Common myeloid progenitor, CD34-positive (primary cell): ENCODE measurements around the gene C1orf116.

Source experiments
- CTCF ChIA-PET: fragments of 350-600 bp; sonication (Branson Sonifier 250); formaldehyde crosslinking; loops from one replicate; lab custom pipeline; 2021; ENCODE audit warnings: antibody characterized with exemption; lab: Charles Lee
- POLR2A ChIA-PET: fragments of 350-600 bp; sonication (Branson Sonifier 250); formaldehyde crosslinking; loops from one replicate; lab custom pipeline; 2021; ENCODE audit warnings: antibody characterized with exemption; lab: Charles Lee
- DNase-seq, 3 donors: peaks; one replicate each; pipeline versions ENCODE4 v3.0.0 to v3.0.0-alpha.2; 2013
- H3K27ac ChIP-seq, 2 experiments: 1 replicate in 1 of 2; 2 replicates in 1 of 2; pipeline ENCODE4 v1.7.0; 2013; ENCODE audit warnings: inconsistent platforms in 2 of 2, low read length in 2 of 2, mild to moderate bottlenecking in 2 of 2, low read depth in 1 of 2, moderate library complexity in 1 of 2; ENCODE audit not compliant: severe bottlenecking in 2 of 2, insufficient read depth in 1 of 2, poor library complexity in 1 of 2
- H3K27me3 ChIP-seq, 5 experiments: replicated peaks in 2 of 5; 1 replicate in 3 of 5; 2 replicates in 2 of 5; pipeline versions ENCODE4 v1.6.1 to v1.7.0; 2013; ENCODE audit warnings: low read length in 4 of 5, mild to moderate bottlenecking in 2 of 5, moderate library complexity in 2 of 5, inconsistent platforms in 1 of 5; ENCODE audit not compliant: insufficient read depth in 5 of 5, control insufficient read depth in 4 of 5
- H3K36me3 ChIP-seq, 4 experiments: 1 replicate in 2 of 4; 2 replicates in 2 of 4; pipeline versions ENCODE4 v1.6.1 to v1.7.0; 2013; ENCODE audit warnings: low read length in 3 of 4, control low read depth in 1 of 4, mild to moderate bottlenecking in 1 of 4; ENCODE audit not compliant: control insufficient read depth in 4 of 4, insufficient read depth in 4 of 4
- H3K4me1 ChIP-seq, 4 experiments: 1 replicate in 3 of 4; 2 replicates in 1 of 4; pipeline versions ENCODE4 v1.6.1 to v1.7.1; 2013; ENCODE audit warnings: low read length in 3 of 4, mild to moderate bottlenecking in 3 of 4, control low read depth in 1 of 4, inconsistent platforms in 1 of 4, moderate library complexity in 1 of 4; ENCODE audit not compliant: control insufficient read depth in 4 of 4, insufficient read depth in 4 of 4; ENCODE audit errors: control extremely low read depth in 1 of 4
- H3K4me3 ChIP-seq, 7 experiments: 1 replicate in 4 of 7; 2 replicates in 3 of 7; pipeline versions ENCODE4 v1.5.1 to v1.7.0; 2013; ENCODE audit warnings: mild to moderate bottlenecking in 7 of 7, low read length in 6 of 7, moderate library complexity in 6 of 7, inconsistent platforms in 2 of 7, low read depth in 2 of 7, control low read depth in 1 of 7; ENCODE audit not compliant: insufficient read depth in 4 of 7, control insufficient read depth in 1 of 7; ENCODE audit errors: extremely low read depth in 1 of 7
- H3K9me3 ChIP-seq, 5 experiments: 1 replicate in 4 of 5; 2 replicates in 1 of 5; pipeline versions ENCODE4 v1.6.1 to v1.7.1; 2013; ENCODE audit warnings: low read length in 4 of 5, mild to moderate bottlenecking in 2 of 5, inconsistent platforms in 1 of 5, low read depth in 1 of 5, moderate library complexity in 1 of 5; ENCODE audit not compliant: control insufficient read depth in 4 of 5, insufficient read depth in 2 of 5; ENCODE audit errors: control extremely low read depth in 1 of 5
- WGBS: methylation state at CpG from one replicate; pipeline ENCODE4 v1.1.5; 2013; ENCODE audit not compliant: insufficient coverage; 5-methylcytosine and 5-hydroxymethylcytosine counted together

C1orf116 gene

DNA sequence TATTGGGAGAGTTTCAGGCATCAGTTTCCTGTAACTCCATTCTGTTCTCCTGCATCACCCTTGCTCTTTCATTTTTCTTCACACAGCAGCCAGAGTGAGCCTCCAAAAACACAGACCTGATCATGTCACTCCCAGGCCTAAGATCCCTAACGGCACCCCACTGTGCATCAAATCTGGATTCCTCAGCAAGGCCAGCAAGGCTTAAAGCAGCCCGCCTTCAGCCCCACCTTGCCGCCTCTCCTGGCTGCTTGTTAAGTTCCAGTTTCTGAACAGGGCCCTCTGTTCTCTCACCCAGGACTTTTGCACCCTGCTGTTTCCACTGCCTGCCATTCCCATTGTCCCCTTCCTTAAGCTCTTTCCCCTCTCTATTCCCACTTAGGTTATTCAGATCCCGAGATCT is 29.3 kb downstream of the C1orf116 start:
- Histone ChIP-seq H3K9me3 (no peaks in the 10 kb centered on the region), H3K36me3 (no peaks in the 10 kb centered on the region), H3K27ac (no peak overlapping the region), H3K27me3 (no peaks in the 10 kb centered on the region), H3K4me1 (peaks cover 0 to 7% (median 0%) of the 10 kb centered on the region in 4 experiments), H3K4me3 (no peak overlapping the region)
- POLR2A ChIA-PET, result no interaction called here
- WGBS, result 100% methylated on average over 3 of the region's 4 CpGs
- DNase-seq, result no peak
- CTCF ChIA-PET, result interaction anchor here (0.7 to 5.1 kb wide), 8 partner anchors 9 to 193 kb away, joined by 3 to 67 read pairs (median 4); no protein-coding TSS in a partner anchor

DNA sequence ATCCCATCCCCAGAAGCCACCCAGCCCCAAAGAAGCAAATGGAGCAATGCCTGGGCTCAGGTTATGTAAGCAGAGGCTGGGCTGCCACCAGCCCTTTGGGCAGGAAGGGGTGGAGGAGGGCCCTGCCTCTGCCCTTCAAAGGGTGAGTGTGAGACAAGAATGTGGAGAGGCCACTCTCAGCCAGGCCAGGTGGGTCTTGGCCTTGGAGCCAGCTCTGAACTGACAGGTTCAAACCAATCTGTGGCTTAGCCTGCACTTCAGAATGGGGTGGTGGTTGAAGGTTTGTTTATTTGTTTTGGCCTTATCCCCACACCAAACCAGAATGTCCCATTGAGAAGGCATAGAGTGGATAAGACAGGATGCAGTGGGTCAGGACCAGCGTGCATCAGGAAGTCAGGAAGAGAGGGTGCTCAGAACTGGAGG is 29.8 kb downstream of the C1orf116 start:
- WGBS, result 50% methylated on average over 1 of the region's 1 CpG
- no peak for DNase-seq
- H3K27ac ChIP-seq, result no peak overlapping the region

DNA sequence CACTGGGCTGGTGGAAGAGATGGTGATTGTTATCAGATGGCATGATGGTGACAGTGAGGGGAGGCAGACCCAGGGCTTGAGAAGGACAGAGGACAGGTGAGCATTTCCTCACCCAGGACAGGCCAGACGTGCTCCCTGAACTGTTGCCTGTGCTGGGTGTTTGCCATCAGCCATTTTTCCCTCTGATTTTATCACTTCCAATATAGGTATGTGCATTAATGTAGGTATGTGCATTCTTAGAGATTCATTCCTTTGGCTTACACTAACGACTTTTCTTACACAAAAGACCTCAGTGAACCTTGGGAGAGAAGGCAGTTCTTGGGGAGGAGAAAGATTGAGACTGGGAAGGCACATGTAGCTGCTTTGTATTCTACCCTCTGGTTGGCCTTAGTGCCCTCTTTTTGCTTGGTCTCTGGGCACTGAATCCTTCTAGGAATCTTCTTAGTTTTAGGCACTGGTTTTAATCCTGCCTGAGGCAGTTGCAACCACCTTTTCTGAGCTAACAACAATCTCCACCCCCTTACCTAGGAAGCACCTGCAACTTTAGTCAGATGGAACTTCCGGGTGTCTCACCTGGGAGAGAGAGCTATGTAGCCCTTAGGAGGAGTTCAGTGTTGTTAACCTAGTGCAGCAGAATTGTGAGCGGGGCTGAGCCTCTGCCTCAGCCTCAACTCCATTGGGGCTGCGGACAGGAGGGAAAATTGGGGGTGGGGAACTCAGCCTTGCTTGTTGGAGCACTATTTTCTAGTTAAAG is 30.9 kb downstream of the C1orf116 start:
- no peak overlapping the region for H3K27ac ChIP-seq
- no peak overlapping the region for H3K4me3 ChIP-seq
- peaks cover 0 to 7% (median 0%) of the 10 kb centered on the region in 4 experiments for H3K4me1 ChIP-seq
- DNase-seq, result no peak
- H3K9me3 ChIP-seq, result no peaks in the 10 kb centered on the region
- POLR2A ChIA-PET, result no interaction called here
- CTCF ChIA-PET, result interaction anchor here (1.2 to 1.4 kb wide), 2 partner anchors 10 to 30 kb away, joined by 3 read pairs; no protein-coding TSS in a partner anchor
- H3K36me3 ChIP-seq, result no peaks in the 10 kb centered on the region
- WGBS, result 100% methylated on average over 3 of the region's 5 CpGs
- H3K27me3 ChIP-seq, result no peaks in the 10 kb centered on the region

More for the DNA sequence above, 29.8 kb downstream of the C1orf116 start:
- no peak overlapping the region for H3K4me3 ChIP-seq
- CTCF ChIA-PET, result interaction anchor here (1.0 to 5.1 kb wide), 5 partner anchors 9 to 193 kb away, joined by 3 to 67 read pairs (median 3); no protein-coding TSS in a partner anchor
- POLR2A ChIA-PET, result no interaction called here
- no peaks in the 10 kb centered on the region for H3K9me3 ChIP-seq
- H3K36me3 ChIP-seq, result no peaks in the 10 kb centered on the region
- peaks cover 0 to 7% (median 0%) of the 10 kb centered on the region in 4 experiments for H3K4me1 ChIP-seq
- H3K27me3 ChIP-seq, result no peaks in the 10 kb centered on the region

DNA sequence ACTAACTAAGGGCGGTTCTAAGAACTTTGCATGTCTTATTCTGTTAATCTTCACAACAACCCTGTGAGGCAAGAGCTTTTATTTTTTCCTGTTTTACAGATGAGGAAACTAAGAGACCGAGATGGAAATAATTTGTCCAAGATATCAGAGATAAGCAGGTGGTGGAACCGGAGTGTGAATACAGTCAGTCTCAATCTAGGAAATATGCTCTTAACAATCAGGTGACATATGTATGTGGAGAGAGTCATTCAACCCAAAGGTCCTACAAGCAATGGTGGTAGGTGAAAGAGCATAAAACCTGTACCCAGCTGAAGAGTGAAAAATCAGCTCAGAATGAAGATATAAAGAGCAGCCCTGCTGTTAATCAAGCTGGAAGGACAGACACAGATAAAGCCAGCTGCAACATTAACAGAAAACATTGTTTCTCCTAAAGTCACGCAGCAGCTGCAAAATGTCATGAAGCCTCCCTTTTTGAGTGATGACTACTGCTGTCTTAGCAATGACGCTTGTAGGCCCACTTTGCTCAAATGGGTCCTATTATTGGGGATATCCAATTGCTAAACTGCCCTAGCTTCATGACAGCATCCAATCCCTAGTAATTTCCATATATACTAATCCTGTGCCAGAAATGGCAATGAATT is 31.8 kb downstream of the C1orf116 start:
- WGBS, result 67% methylated on average over 3 of the region's 5 CpGs
- CTCF ChIA-PET, result interaction anchor here (0.7 kb wide), 1 partner anchor 9 kb away, joined by 3 read pairs; no protein-coding TSS in a partner anchor
- H3K4me3 ChIP-seq, result no peak overlapping the region
- no peaks in the 10 kb centered on the region for H3K27me3 ChIP-seq
- H3K4me1 ChIP-seq, result peaks cover 0 to 7% (median 0%) of the 10 kb centered on the region in 4 experiments
- H3K27ac ChIP-seq, result no peak overlapping the region
- no peaks in the 10 kb centered on the region for H3K36me3 ChIP-seq
- POLR2A ChIA-PET, result no interaction called here
- H3K9me3 ChIP-seq, result no peaks in the 10 kb centered on the region
- no peak for DNase-seq

DNA sequence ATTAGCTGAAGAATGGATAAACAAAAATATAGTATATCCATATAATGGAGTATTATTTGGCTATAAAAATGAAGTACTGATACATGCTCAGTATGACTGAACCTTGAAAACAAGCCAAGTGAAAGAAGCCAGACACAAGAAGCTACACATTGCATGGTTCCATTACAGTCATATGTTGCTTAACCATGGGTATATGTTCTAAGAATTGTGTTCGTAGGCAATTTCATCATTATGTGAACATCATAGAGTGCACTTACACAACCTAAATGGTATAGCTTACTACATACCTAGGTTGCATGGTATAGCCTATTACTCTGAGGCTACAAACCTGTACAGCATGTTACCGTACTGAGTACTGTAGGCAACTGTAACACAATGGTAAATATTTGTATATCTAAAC is 33.7 kb downstream of the C1orf116 start:
- CTCF ChIA-PET, result interaction anchor here (1.1 to 1.6 kb wide), 3 partner anchors 8 to 199 kb away, joined by 3 to 4 read pairs (median 4); no protein-coding TSS in a partner anchor
- POLR2A ChIA-PET, result no interaction called here

DNA sequence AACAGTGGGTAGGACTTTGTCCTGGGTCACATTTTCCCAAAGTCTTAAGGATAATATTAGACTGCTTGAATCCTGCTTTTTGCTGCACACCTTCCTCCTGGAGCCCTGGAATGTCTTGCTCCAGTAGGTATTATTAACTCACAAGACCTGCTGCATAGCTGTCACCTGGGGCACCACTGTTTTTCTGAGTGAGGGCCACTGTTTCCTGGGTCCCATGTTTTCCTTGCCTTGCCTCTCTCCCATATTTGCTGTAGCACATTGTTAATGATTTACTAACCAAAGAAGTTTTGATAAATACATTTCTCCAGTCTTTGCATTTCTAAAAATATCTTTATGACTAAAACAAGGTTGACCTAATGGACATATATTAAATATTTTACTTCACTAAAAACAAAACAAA is 39.8 kb downstream of the C1orf116 start:
- ChIA-PET POLR2A (no interaction called here), CTCF (interaction anchor here (1.2 to 3.0 kb wide), 6 partner anchors 8 to 57 kb away, joined by 3 to 17 read pairs (median 4); no protein-coding TSS in a partner anchor)
- no peak for DNase-seq
- Histone ChIP-seq H3K27ac (no peak overlapping the region), H3K9me3 (no peaks in the 10 kb centered on the region), H3K4me3 (no peak overlapping the region), H3K27me3 (no peaks in the 10 kb centered on the region), H3K4me1 (no peaks in the 10 kb centered on the region), H3K36me3 (no peaks in the 10 kb centered on the region)

More for the DNA sequence above, 33.7 kb downstream of the C1orf116 start:
- no peak overlapping the region for H3K27ac ChIP-seq
- no peaks in the 10 kb centered on the region for H3K36me3 ChIP-seq
- H3K4me3 ChIP-seq, result no peak overlapping the region
- WGBS, result no CpG with 5 or more reads among the region's 2 CpGs
- peaks cover 0 to 4% (median 0%) of the 10 kb centered on the region in 4 experiments for H3K4me1 ChIP-seq
- DNase-seq, result no peak
- no peaks in the 10 kb centered on the region for H3K27me3 ChIP-seq
- no peaks in the 10 kb centered on the region for H3K9me3 ChIP-seq
